HepG2 (cell line): ENCODE data around the gene CCDC57. TPM values are rescaled to one million over a fixed set of nuclear protein-coding genes. Genes with fewer than 3 reads are reported as not detected.

Experiments used
- BRCA1 ChIP-seq: sonication (generic); formaldehyde crosslinking; IDR thresholded peaks from 2 replicates; pipeline ENCODE4 v1.4.0; 2020; ENCODE audit warnings: missing genetic modification reagents
- CBX1 ChIP-seq: IDR thresholded peaks from one replicate; pipeline ENCODE4 v1.6.1; 2016; ENCODE audit warnings: antibody characterized with exemption, low read depth
- FOXJ3 ChIP-seq: sonication (generic); formaldehyde crosslinking; IDR thresholded peaks from 2 replicates; pipeline ENCODE4 v1.4.0; 2020; ENCODE audit warnings: missing genetic modification reagents, mild to moderate bottlenecking, borderline replicate concordance
- GTF2F1 ChIP-seq: fragments of 150-350 bp; IDR thresholded peaks from 2 replicates; pipeline ENCODE4 v1.6.1; 2014; ENCODE audit warnings: low read length
- KLF13 ChIP-seq: sonication (generic); formaldehyde crosslinking; IDR thresholded peaks from 2 replicates; pipeline ENCODE4 v1.4.0; 2020; ENCODE audit warnings: mild to moderate bottlenecking, missing genetic modification reagents
- KLF16 ChIP-seq, 2 experiments: sonication (generic) in 1 of 2; formaldehyde crosslinking in 1 of 2; IDR thresholded peaks; 2 replicates each; pipeline versions ENCODE4 v1.6.1 to v1.8.0; 2016 to 2023; ENCODE audit warnings: missing genetic modification reagents in 2 of 2, missing compliant biosample characterization in 1 of 2
- KLF6 ChIP-seq: IDR thresholded peaks from 2 replicates; pipeline ENCODE4 v1.8.0; 2016; ENCODE audit warnings: missing biosample characterization, missing genetic modification reagents
- MIER3 ChIP-seq: IDR thresholded peaks from 2 replicates; pipeline ENCODE4 v1.6.1; 2016; ENCODE audit warnings: missing compliant biosample characterization, borderline replicate concordance
- MTF1 ChIP-seq: sonication (generic); formaldehyde crosslinking; IDR thresholded peaks from 2 replicates; pipeline ENCODE4 v1.5.0; 2020; ENCODE audit warnings: missing genetic modification reagents
- NCOA1 ChIP-seq: sonication (generic); formaldehyde crosslinking; IDR thresholded peaks from 2 replicates; pipeline ENCODE4 v1.9.0; 2021; ENCODE audit warnings: missing genetic modification reagents
- NPAS2 ChIP-seq: sonication (generic); formaldehyde crosslinking; IDR thresholded peaks from 2 replicates; pipeline ENCODE4 v1.8.0; 2022; ENCODE audit warnings: mild to moderate bottlenecking, missing genetic modification reagents, borderline replicate concordance
- POLR2A ChIP-seq, 2 experiments: IDR thresholded peaks; 2 replicates each; pipeline ENCODE4 v1.6.1; 2011; ENCODE audit warnings: low read depth in 2 of 2, low read length in 2 of 2, mild to moderate bottlenecking in 1 of 2, moderate library complexity in 1 of 2; ENCODE audit not compliant: insufficient read depth in 1 of 2
- TAF1 ChIP-seq: sonication (generic); formaldehyde crosslinking; IDR thresholded peaks from 2 replicates; pipeline ENCODE4 v1.4.0; 2020; ENCODE audit warnings: missing genetic modification reagents
- ZFP36 ChIP-seq: fragments of 150-350 bp; IDR thresholded peaks from 2 replicates; pipeline ENCODE4 v1.6.1; 2018; ENCODE audit warnings: borderline replicate concordance, low read length, low read depth; ENCODE audit not compliant: partially characterized antibody
- ZNF225 ChIP-seq: sonication (generic); formaldehyde crosslinking; IDR thresholded peaks from 2 replicates; pipeline ENCODE4 v1.4.0; 2020; ENCODE audit warnings: mild to moderate bottlenecking, missing genetic modification reagents
- ZNF30 ChIP-seq: sonication (generic); formaldehyde crosslinking; IDR thresholded peaks from 2 replicates; pipeline ENCODE4 v1.5.0; 2020; ENCODE audit warnings: mild to moderate bottlenecking, missing genetic modification reagents
- ZNF34 ChIP-seq: sonication (generic); formaldehyde crosslinking; IDR thresholded peaks from 2 replicates; pipeline ENCODE4 v1.4.0; 2020; ENCODE audit warnings: mild to moderate bottlenecking, missing genetic modification reagents, borderline replicate concordance
- ZNF510 ChIP-seq: sonication (generic); formaldehyde crosslinking; IDR thresholded peaks from 2 replicates; pipeline ENCODE4 v1.4.0; 2020; ENCODE audit warnings: low read depth, mild to moderate bottlenecking, missing genetic modification reagents
- ZNF549 ChIP-seq: sonication (generic); formaldehyde crosslinking; IDR thresholded peaks from 2 replicates; pipeline ENCODE4 v1.5.0; 2020; ENCODE audit warnings: missing genetic modification reagents
- ZNF570 ChIP-seq: sonication (generic); formaldehyde crosslinking; IDR thresholded peaks from 2 replicates; pipeline ENCODE4 v1.4.0; 2020; ENCODE audit warnings: mild to moderate bottlenecking, missing genetic modification reagents, borderline replicate concordance
- ZNF614 ChIP-seq: IDR thresholded peaks from 2 replicates; pipeline ENCODE4 v1.6.1; 2018; ENCODE audit warnings: missing biosample characterization, missing genetic modification reagents, inconsistent platforms, borderline replicate concordance
- ZNF619 ChIP-seq: sonication (generic); formaldehyde crosslinking; IDR thresholded peaks from 2 replicates; pipeline ENCODE4 v1.4.0; 2020; ENCODE audit warnings: mild to moderate bottlenecking, missing genetic modification reagents
- ZNF709 ChIP-seq: sonication (generic); formaldehyde crosslinking; IDR thresholded peaks from 2 replicates; pipeline ENCODE4 v1.5.0; 2020; ENCODE audit warnings: mild to moderate bottlenecking, missing genetic modification reagents
- ZNF747 ChIP-seq: sonication (generic); formaldehyde crosslinking; IDR thresholded peaks from 2 replicates; pipeline ENCODE4 v1.8.1; 2023; ENCODE audit warnings: missing genetic modification reagents, mild to moderate bottlenecking, borderline replicate concordance
- polyA plus RNA-seq, 8 experiments: library from polyadenylated mRNA; depleted of rRNA in 3 of 8; stranded (reverse) in 7 of 8; unstranded in 1 of 8; fragments of >200 nt; fragmentation: Illumina TruSeq in 4 of 8; extraction: Trizol in 4 of 8; gene quantifications; 2 replicates each; pipeline versions ENCODE4 v1.2.1 to v1.2.3, GENCODE V29; 2011 to 2016; ENCODE audit warnings: low read depth in 4 of 8, missing spikeins in 1 of 8, mixed read lengths in 1 of 8; ENCODE audit not compliant: insufficient read depth in 1 of 8
- total RNA-seq, 5 experiments: library from RNA; depleted of rRNA; stranded (reverse); fragments of >200 nt; fragmentation: Illumina TruSeq; extraction: Trizol; gene quantifications; 2 replicates each; pipeline ENCODE4 v1.2.3, GENCODE V29; 2016; ENCODE audit warnings: low read depth in 1 of 5
- TF ChIP-seq, protein P1 (sequence below): sonication (generic); formaldehyde crosslinking; IDR thresholded peaks from 2 replicates; pipeline ENCODE4 v1.4.0; 2020; ENCODE audit warnings: mild to moderate bottlenecking, missing genetic modification reagents, borderline replicate concordance
- TF ChIP-seq, protein P2 (sequence below): sonication (generic); formaldehyde crosslinking; IDR thresholded peaks from 2 replicates; pipeline ENCODE4 v1.5.0; 2020; ENCODE audit warnings: mild to moderate bottlenecking, missing genetic modification reagents
- TF ChIP-seq, protein P3 (sequence below): sonication (generic); formaldehyde crosslinking; IDR thresholded peaks from 2 replicates; pipeline ENCODE4 v1.5.1; 2020; ENCODE audit warnings: missing genetic modification reagents, mild to moderate bottlenecking, borderline replicate concordance

CCDC57 gene
- total and polyA plus RNA-seq, 2 of the 13 experiments (the other 11 are each of a cell fraction or from before 2014, with no cell fraction given) = 59.3 to 59.9 TPM

DNA sequence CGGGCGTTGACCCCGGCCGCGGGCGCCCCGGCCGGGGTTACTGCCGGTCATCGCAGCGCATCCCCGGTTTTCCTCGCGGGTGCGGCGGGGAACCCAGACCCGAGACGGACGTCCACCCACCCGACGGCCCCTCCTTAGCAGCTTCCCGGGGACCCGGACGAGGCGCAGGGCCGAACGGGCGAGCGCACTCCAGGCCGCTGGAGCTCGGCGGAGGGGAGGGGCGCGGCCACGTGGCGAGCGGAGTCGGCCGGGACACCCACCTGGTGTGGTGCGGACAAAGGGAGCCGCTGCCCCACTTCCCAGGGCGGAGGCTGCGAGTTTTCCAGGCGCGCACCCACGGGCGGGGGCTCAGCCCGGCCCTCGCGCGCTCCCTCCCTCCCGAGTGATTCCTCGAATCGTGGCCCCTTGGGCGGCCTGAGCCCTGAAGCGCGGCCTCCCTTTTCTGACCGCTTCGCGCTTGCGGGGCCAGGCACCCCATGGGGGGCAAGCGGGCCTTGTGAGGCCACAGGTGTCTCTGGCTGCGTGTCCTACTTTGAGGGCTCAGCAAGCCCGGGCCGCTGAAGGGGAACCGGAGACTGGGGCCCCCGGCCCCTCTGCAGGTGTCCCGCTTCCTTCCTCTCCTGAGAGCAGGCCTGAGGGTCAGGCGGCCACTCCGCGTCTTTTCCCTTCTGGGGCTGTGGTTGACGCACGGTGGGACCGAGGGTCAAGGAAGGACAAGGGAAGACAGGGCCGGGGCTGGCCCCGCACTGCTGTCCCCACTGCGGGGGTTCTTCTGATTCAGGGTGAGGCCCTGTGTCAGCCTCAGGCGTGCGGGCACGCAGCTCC is 113.5 kb downstream of the CCDC57 start (continued):
- TF ChIP-seq, protein P1, sequence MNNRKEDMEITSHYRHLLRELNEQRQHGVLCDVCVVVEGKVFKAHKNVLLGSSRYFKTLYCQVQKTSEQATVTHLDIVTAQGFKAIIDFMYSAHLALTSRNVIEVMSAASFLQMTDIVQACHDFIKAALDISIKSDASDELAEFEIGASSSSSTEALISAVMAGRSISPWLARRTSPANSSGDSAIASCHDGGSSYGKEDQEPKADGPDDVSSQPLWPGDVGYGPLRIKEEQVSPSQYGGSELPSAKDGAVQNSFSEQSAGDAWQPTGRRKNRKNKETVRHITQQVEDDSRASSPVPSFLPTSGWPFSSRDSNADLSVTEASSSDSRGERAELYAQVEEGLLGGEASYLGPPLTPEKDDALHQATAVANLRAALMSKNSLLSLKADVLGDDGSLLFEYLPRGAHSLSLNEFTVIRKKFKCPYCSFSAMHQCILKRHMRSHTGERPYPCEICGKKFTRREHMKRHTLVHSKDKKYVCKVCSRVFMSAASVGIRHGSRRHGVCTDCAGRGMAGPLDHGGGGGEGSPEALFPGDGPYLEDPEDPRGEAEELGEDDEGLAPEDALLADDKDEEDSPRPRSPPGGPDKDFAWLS (CRISPR knock-in tag) = no peak
- TF ChIP-seq NCOA1 (CRISPR knock-in tag) = no peak
- no peak for TF ChIP-seq ZNF225
- no peak for TF ChIP-seq ZNF614
- TF ChIP-seq, protein P2, sequence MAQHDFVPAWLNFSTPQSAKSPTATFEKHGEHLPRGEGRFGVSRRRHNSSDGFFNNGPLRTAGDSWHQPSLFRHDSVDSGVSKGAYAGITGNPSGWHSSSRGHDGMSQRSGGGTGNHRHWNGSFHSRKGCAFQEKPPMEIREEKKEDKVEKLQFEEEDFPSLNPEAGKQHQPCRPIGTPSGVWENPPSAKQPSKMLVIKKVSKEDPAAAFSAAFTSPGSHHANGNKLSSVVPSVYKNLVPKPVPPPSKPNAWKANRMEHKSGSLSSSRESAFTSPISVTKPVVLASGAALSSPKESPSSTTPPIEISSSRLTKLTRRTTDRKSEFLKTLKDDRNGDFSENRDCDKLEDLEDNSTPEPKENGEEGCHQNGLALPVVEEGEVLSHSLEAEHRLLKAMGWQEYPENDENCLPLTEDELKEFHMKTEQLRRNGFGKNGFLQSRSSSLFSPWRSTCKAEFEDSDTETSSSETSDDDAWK (CRISPR knock-in tag) = no peak
- no peak for TF ChIP-seq ZNF709 (CRISPR knock-in tag)
- TF ChIP-seq ZFP36 = no peak
- TF ChIP-seq MIER3 (CRISPR knock-in tag) = no peak
- TF ChIP-seq TAF1 (CRISPR knock-in tag) = no peak; the same call in 1 of the 2 replicates
- no peak for TF ChIP-seq NPAS2 (CRISPR knock-in tag)
- TF ChIP-seq MTF1 = no peak
- no peak for TF ChIP-seq CBX1
- TF ChIP-seq, protein P3, sequence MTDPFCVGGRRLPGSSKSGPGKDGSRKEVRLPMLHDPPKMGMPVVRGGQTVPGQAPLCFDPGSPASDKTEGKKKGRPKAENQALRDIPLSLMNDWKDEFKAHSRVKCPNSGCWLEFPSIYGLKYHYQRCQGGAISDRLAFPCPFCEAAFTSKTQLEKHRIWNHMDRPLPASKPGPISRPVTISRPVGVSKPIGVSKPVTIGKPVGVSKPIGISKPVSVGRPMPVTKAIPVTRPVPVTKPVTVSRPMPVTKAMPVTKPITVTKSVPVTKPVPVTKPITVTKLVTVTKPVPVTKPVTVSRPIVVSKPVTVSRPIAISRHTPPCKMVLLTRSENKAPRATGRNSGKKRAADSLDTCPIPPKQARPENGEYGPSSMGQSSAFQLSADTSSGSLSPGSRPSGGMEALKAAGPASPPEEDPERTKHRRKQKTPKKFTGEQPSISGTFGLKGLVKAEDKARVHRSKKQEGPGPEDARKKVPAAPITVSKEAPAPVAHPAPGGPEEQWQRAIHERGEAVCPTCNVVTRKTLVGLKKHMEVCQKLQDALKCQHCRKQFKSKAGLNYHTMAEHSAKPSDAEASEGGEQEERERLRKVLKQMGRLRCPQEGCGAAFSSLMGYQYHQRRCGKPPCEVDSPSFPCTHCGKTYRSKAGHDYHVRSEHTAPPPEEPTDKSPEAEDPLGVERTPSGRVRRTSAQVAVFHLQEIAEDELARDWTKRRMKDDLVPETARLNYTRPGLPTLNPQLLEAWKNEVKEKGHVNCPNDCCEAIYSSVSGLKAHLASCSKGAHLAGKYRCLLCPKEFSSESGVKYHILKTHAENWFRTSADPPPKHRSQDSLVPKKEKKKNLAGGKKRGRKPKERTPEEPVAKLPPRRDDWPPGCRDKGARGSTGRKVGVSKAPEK (CRISPR knock-in tag) = no peak
- no peak for TF ChIP-seq ZNF34 (CRISPR knock-in tag)
- TF ChIP-seq KLF6 (CRISPR knock-in tag) = no peak
- TF ChIP-seq KLF16 (CRISPR knock-in tag; IDR thresholded peaks at IDR 0.05) = no peak
- TF ChIP-seq ZNF619 = no peak
- no peak for TF ChIP-seq KLF13 (CRISPR knock-in tag)
- peak in 1 of 2 experiments; percentile 15; a peak in 2 of 4 replicates for TF ChIP-seq POLR2A (IDR thresholded peaks at IDR 0.05; ENCODE audit: insufficient read depth in 1 of 2, low read depth in 2 of 2, low read length in 2 of 2)
- TF ChIP-seq ZNF510 (CRISPR knock-in tag) = no peak
- no peak for TF ChIP-seq ZNF570
- TF ChIP-seq FOXJ3 (CRISPR knock-in tag) = no peak
- no peak for TF ChIP-seq GTF2F1
- TF ChIP-seq ZNF747 (CRISPR knock-in tag) = no peak; the same call in 1 of the 2 replicates
- no peak for TF ChIP-seq ZNF30 (CRISPR knock-in tag)
- TF ChIP-seq BRCA1 (CRISPR knock-in tag) = no peak; the same call in 1 of the 2 replicates
- no peak for TF ChIP-seq ZNF549
